HG03064 (cell line): ENCODE results near the gene PPM1E.
"Not testable (repeated sequence)": the region's sequence is repeated elsewhere in the genome, so short reads cannot be mapped to it uniquely, and the experiment has no call there.

Experiments
- ATAC-seq: cut with Tn5 transposase; IDR thresholded peaks from one replicate; pipeline ENCODE4 v1.9.1; 2021; ENCODE audit warnings: low read depth; ENCODE audit not compliant: unreplicated experiment

PPM1E gene

GRCh38 chr17:58778482-58778881, 22.8 kb downstream of the PPM1E start:
- ATAC-seq = not testable (repeated sequence)

GRCh38 chr17:58779446-58779845, 23.8 kb downstream of the PPM1E start:
- no peak for ATAC-seq

- no peak for ATAC-seq
These were observed 27.7 kb downstream of the PPM1E start for GRCh38 chr17:58783380-58783779.

- ATAC-seq = no peak
These were observed 29.4 kb downstream of the PPM1E start for GRCh38 chr17:58785097-58785496.

GRCh38 chr17:58786586-58787295, 31.1 kb downstream of the PPM1E start:
- no peak for ATAC-seq

- ATAC-seq = no peak
These were observed 32.5 kb downstream of the PPM1E start for GRCh38 chr17:58788199-58788598.

GRCh38 chr17:58789160-58789559, 33.5 kb downstream of the PPM1E start:
- no peak for ATAC-seq

GRCh38 chr17:58789831-58790230, 34.2 kb downstream of the PPM1E start:
- no peak for ATAC-seq

GRCh38 chr17:58794508-58794907, 38.9 kb downstream of the PPM1E start:
- not testable (repeated sequence) for ATAC-seq

GRCh38 chr17:58802188-58802587, 46.5 kb downstream of the PPM1E start:
- no peak for ATAC-seq

- no peak for ATAC-seq
These were observed 50.4 kb downstream of the PPM1E start for GRCh38 chr17:58806046-58806445.

- ATAC-seq = no peak
These were observed 53.2 kb downstream of the PPM1E start for GRCh38 chr17:58808609-58809563.

- no peak for ATAC-seq
These were observed 53.9 kb downstream of the PPM1E start for GRCh38 chr17:58809564-58809936.

- ATAC-seq = no peak
These were observed 55.6 kb downstream of the PPM1E start for GRCh38 chr17:58811290-58811689.

GRCh38 chr17:58813712-58814111, 58.1 kb downstream of the PPM1E start:
- no peak for ATAC-seq

GRCh38 chr17:58818654-58819053, 63.0 kb downstream of the PPM1E start:
- ATAC-seq = no peak

- ATAC-seq = no peak
These were observed 66.7 kb downstream of the PPM1E start for GRCh38 chr17:58822148-58823050.

- no peak for ATAC-seq
These were observed 67.4 kb downstream of the PPM1E start for GRCh38 chr17:58823051-58823525.

- no peak for ATAC-seq
These were observed 73.6 kb downstream of the PPM1E start for GRCh38 chr17:58829172-58829637.

GRCh38 chr17:58831780-58832179, 76.1 kb downstream of the PPM1E start:
- no peak for ATAC-seq
